Astrocyte of the cerebellum (primary cell): ENCODE results near the gene SSU72.

Experiments used
- DNase-seq: peaks from one replicate; pipeline ENCODE4 v3.0.0-alpha.2; 2011; ENCODE audit warnings: low read depth
- H3K4me3 ChIP-seq: 2 replicates; pipeline ENCODE4 v1.5.1; 2011; ENCODE audit warnings: mild to moderate bottlenecking, low read depth, low read length, moderate library complexity
- in situ Hi-C: cut with HindIII; loops from 2 replicates; pipeline ENCODE4 v1.10.0; 2017; ENCODE audit warnings: low sequenced_read_pairs
- TF ChIP-seq, protein P1 (sequence below): IDR thresholded peaks from 2 replicates; pipeline ENCODE4 v1.5.1; 2012; ENCODE audit warnings: low read length, low read depth, moderate library complexity, mild to moderate bottlenecking; ENCODE audit errors: missing control alignments

SSU72 gene

DNA sequence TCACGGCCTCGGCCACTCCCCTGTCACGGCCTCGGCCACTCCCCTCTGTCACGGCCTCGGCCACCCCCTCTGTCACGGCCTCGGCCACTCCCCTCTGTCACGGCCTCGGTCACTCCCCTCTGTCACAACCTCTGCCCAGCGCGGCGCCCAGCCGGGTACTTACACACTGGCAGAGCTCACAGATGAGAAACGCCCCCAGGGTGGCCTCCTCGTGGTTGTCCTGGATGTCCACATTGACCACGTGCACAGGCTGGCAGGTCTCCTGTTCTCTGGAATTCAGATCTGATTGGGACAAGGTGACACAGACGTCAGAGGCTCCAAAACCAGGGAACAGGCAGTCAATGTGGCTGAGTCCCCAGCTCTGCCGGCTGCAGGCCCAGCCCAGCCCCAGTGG is 31.0 kb downstream of the SSU72 start:
- in situ Hi-C loops: no loop called here
- H3K4me3 ChIP-seq: no peak overlapping the region
- DNase-seq: no peak
- TF ChIP-seq, protein P1, sequence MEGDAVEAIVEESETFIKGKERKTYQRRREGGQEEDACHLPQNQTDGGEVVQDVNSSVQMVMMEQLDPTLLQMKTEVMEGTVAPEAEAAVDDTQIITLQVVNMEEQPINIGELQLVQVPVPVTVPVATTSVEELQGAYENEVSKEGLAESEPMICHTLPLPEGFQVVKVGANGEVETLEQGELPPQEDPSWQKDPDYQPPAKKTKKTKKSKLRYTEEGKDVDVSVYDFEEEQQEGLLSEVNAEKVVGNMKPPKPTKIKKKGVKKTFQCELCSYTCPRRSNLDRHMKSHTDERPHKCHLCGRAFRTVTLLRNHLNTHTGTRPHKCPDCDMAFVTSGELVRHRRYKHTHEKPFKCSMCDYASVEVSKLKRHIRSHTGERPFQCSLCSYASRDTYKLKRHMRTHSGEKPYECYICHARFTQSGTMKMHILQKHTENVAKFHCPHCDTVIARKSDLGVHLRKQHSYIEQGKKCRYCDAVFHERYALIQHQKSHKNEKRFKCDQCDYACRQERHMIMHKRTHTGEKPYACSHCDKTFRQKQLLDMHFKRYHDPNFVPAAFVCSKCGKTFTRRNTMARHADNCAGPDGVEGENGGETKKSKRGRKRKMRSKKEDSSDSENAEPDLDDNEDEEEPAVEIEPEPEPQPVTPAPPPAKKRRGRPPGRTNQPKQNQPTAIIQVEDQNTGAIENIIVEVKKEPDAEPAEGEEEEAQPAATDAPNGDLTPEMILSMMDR: no peak

GRCh38 chr1:1542766-1543705 is 31.6 kb downstream of the SSU72 start:
- TF ChIP-seq, protein P1: no peak
- in situ Hi-C loops: no loop called here
- DNase-seq: no peak
- no peak overlapping the region for H3K4me3 ChIP-seq

DNA sequence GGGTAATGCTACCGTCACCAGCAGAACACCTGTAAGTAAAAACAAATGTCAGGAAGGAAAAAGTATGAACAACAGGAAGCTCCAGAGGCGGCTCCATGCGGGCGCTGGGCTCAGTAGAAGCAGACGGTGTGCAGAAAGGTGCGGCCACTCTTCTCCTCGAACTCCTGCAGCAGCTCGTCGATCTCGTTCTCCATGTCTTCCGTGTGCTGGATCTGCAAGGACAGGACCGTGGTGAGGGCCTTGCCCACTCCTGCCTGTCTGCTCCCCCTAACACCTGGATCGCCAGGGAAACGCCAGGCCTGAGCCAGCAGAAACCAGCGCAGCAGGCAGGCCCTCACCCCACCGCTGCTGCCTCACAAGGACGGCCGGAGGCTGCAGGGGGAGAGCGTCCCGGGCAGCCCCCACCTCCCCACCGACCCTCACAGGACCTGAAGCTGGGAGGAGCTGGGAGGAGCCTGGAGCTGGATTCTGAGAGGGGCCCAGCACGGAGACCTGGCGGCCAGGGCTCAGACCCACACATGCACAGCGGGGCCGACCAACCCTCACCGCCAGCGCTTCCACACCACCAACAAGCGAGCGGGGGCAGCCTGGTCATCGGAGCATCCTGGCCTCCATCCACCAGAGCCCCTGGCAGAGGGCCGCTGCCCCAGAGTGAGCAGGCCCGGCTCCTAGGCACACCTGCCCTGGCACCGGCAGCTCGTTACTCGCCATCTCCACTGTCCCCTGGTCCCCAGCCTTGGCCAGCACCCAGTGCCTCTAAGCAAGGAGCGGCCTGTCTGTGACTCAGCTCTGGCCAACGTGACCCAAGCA is 32.5 kb downstream of the SSU72 start:
- H3K4me3 ChIP-seq: no peak overlapping the region
- no peak for DNase-seq
- TF ChIP-seq, protein P1: no peak
- in situ Hi-C loops: no loop called here

GRCh38 chr1:1540818-1541628 is 33.6 kb downstream of the SSU72 start:
- in situ Hi-C loops: no loop called here
- H3K4me3 ChIP-seq: peak overlapping the region; percentile 55
- TF ChIP-seq, protein P1: no peak
- no peak for DNase-seq

DNA sequence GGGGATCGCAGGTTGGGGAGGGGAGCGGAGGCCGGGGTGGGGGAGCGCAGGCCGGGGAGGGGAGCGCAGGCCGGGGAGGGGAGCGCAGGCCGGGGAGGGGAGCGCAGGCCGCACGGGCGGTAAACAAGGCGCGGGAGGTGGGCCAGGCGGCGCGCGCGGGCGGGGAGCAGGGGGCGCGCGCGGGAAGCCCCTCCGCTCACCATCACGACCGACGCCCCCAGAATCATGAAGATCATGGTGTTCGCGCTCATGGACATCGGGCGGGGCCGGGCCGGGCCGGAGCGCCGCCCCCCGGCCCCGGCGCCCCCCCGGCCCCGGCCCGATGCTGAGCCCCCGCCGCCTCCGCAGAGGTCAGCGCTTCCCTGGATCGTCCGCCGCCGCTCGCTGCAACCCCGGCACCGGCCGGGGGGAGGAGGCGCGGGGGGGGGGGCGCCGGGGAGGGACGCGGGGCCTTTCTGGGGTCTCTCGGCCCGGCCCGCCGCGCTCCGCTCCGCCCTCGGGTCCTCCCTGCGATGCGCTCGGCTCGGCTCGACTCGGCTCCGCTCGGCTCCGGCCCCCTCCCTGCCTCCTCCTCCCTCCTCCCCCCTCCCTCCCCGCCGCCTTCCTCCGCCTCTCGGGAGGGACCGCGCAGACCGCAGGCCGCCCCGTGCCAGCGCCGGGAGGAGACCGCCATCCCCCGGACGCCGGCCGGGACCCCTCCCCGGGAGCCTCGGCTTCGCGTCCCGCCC is 34.4 kb downstream of the SSU72 start, which contains the start of gene TMEM240:
TSS of gene TMEM240 (minus strand) at position 535 of the 728 bp plus-strand sequence. CDS start at position 257, 278 bp downstream.
- DNase-seq: peak; percentile 42
- in situ Hi-C loops: no loop called here
- TF ChIP-seq, protein P1: no peak
- peak within 1 kb of the TSS; percentile 55 for H3K4me3 ChIP-seq
